GM18499 (cell line): ENCODE data around the gene RIOK2.
"Not testable (repeated sequence)": the region's sequence is repeated elsewhere in the genome, so short reads cannot be mapped to it uniquely, and the experiment has no call there.

Experiments
- ATAC-seq: cut with Tn5 transposase; IDR thresholded peaks from one replicate; pipeline ENCODE4 v1.9.1; 2021; ENCODE audit warnings: moderate number of reproducible peaks; ENCODE audit not compliant: insufficient read depth, unreplicated experiment

The RIOK2 gene

GRCh38 chr5:97171703-97172102 is 11.3 kb downstream of the RIOK2 start:
- ATAC-seq: no peak

DNA sequence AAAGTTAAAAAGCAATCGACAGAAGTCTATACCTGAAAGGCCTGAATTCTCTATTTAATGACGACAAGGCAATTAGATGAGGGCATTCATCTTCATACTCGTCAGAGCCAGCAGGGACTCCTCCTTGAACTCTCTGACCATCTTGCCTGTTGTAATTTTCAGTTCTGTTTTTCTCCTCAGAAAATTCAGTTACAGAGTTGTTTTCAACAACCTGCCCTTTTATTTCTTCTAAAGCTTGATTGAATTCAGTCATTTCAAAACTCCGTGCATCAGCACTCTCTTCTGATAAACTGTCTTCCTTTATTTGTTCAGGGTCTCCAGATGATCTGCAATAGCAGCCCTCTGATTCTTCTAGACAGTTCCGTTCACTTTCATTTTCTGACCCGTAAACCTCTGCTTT is 15.6 kb downstream of the RIOK2 start:
- ATAC-seq: peak; percentile 58

DNA sequence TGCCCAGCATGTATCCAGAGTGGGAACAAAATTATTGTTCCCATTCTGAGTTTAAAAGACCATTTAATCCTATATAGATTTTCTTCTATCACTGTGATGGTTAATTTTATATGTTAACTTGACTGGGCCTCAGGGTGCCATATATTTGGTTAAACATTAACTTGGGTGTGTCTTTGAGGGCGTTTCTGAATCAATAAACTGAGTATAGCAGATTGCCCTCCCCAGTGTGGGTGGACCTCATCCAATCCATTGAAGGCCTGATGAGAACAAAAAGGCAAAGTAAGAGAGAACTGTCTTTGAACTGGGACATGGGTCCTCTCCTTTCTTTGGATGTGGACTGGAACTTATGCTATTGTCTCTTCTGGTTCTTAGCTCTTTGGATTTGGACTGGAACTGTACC is 17.3 kb downstream of the RIOK2 start:
- ATAC-seq: no peak

DNA sequence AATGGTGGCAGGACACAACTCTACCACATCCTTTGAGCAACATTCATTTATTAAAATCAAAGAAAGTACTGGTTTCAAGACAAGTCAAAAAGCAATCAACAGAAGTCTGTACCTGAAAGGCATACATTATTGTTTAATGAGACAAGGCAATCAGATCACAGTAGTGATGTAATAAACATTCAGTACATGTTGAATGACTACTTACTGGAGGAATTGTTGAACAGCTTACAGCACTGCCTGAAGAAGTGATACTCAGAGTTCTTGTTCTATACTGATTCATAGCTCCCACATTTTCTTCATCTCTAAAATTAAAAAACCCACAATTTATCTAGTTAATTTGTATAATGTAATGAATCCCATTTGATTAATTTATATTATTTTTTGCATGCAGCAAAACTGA is 18.2 kb downstream of the RIOK2 start:
- ATAC-seq: no peak

- ATAC-seq: no peak
Measured at GRCh38 chr5:97163790-97164285, 19.2 kb downstream of the RIOK2 start.

DNA sequence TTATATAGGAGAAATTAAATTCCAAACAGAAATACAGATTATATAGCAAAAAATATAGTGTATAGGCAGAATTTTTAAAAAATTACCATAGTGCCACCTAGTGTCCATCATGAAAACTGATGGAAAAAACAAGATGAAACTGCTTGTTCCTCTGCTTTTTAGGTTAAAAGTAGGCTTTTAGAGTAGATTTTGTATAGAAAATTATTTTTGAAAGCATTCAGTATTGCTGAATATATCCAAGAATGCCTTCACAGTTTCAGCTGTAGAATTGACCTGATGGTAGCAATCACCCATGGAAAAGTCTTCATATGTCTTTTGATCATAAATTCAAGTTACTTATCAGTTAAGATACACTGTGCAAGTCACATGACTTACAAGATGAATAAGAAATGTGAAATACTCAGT is 19.7 kb downstream of the RIOK2 start:
- no peak for ATAC-seq

- no peak for ATAC-seq
Measured at GRCh38 chr5:97162045-97162444, 21.0 kb downstream of the RIOK2 start.

DNA sequence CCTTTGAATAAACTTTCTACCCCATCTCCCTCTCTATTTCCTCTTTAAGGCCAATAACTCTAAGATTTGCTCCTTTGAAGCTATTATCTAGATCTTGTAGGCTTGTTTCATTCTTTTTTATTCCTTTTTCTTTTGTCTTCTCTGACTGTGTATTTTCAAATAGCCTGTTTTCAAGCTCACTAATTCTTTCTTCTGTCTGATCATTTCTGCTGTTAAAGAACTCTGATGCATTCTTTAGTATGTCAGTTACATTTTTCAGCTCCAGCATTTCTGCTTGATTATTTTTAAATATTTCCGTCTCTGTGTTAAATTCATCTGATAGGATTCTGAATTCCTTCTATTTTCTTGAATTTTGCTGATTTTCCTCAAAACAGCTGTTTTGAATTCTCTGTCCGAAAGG is 25.4 kb downstream of the RIOK2 start:
- ATAC-seq: no peak

GRCh38 chr5:97151370-97151769 is 31.7 kb downstream of the RIOK2 start:
- ATAC-seq: no peak

DNA sequence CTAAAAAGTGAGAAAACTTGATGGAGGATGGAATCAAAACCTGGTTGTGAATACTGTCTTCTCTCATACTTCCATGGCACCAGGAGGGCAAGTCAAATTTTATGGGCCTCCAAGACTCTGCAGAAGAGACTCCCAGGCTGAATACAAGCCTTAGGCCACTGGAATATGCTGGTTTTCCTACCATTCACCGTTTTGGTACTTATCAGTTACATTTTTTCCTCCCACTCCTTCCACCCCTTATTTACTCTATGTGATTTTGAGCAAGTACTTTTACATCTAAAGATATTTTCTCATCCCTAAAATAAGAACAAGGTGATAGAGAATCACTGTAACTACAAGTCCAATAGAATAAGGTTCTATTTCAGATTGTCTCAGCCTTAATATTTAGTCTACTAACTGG is 32.6 kb downstream of the RIOK2 start:
- ATAC-seq: no peak

- no peak for ATAC-seq
Measured at GRCh38 chr5:97149709-97150108, 33.3 kb downstream of the RIOK2 start.

DNA sequence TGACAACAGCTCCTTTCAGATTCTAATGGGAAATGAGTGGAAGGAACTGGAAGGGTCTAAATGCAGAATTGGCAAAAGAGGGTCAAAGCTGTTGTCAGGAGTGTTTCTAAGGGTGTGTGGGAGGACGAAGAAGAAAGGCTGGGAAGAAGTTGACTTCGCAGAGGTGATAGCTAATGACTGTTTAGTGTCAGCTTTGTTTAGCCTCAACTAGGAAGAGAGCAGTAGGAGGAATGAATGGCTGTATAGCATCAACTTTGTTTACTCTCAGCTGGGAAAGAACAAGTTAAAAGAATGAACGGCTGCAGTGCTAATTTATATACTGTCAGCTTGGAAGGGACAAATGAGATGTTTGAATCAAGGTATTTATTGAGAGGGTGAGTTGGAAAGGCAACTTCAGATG is 34.8 kb downstream of the RIOK2 start:
- ATAC-seq: no peak

DNA sequence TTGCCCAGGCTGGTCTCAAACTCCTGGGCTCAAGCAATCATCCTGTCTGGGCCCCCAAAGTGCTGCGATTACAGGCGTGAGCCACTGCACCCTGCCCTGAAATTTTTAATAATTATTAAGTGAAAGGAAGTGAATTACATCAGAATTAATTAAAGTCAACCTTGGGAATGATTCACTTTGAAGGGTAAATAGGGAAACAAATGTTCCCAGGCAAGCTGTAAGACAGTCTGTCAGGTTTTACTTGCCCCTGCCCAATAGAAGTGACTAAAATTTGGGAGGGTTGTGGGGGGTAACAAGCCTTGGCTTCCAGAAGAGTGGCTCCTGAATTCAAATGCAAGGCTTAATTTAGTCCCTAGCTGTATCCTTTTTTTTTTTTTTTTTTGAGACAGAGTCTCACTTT is 39.3 kb downstream of the RIOK2 start:
- ATAC-seq: no peak

- ATAC-seq: no peak
Measured at GRCh38 chr5:97142521-97143254, 40.4 kb downstream of the RIOK2 start, which contains the start of gene LIX1. Gene LIX1 (minus strand): TSS chr5:97142611. CDS start chr5:97142576, 35 bp downstream.

DNA sequence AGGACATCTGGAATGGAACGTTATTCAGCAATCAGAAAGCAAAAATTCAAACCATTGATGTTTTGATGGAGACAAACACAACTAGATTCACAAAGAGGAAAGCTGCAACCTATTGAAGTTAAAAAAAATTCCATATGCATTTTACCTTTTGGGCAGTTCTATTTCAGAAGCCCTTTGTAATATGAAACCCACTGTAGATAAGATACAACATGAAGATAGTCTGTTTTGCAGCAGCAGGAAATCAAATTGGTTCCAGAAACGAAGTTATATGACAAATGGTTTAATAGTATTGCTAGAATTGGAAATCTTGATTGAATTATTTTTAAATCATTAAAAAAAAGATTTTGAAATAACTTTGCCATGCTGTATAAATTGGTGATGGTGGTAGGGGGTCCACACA is 41.5 kb downstream of the RIOK2 start:
- no peak for ATAC-seq

DNA sequence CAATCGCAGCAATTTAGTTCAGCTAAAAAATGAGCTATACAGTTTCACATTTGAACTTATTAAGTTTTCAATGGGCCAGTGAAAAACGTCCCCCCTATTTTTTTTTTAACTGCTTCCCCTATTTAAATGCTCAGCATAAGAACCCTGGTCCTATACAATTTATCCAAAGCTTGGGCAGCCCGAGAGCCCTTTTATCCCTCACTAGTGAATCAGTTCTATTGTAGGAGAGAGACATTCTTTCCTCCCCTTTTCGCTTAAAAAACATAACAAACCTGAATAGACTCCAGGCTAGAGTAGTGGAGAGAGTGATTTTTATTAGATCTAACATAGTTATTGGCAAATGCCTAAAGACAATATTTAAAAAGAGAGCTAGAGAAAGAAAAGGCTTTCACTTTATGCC is 42.0 kb downstream of the RIOK2 start:
- ATAC-seq: no peak

GRCh38 chr5:97140250-97140649 is 42.8 kb downstream of the RIOK2 start:
- ATAC-seq: not testable (repeated sequence)

DNA sequence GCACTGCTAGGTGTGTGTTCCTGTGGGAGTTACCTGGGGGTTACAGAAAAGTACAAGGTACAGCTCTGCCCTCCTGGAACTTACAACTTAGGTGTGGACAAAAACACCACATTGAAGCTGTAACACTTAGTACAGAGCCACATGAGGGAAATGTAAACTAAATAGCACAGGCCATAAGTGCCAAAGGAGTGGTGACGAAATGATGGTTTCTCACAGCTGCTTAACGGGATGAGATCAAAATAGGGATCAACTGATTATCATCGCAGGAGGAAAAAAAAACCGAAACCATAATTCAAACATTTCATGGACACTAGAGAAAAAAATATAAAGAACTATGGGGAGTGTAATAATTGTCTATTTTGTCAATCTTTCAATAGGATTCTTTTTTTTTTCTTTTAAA is 46.6 kb downstream of the RIOK2 start:
- ATAC-seq: no peak

DNA sequence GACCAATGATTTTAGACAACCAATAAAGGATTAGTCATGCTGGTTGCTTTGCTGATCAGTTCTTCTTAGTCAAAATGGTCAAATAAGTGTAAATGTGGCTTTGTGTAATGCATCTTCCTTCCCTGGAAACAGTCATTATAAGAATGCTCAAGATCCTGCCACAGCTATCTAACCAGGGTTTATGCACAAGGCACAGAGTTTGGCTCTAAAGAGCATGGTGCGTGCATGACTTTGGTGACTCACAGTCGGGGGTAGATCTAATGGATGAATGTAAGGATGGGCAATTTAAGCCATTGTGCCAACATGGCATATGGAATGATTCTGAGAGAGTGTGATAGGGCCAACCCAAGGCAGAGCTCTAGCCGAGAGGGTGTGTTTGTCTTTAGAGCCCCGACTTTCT is 47.2 kb downstream of the RIOK2 start:
- ATAC-seq: no peak

DNA sequence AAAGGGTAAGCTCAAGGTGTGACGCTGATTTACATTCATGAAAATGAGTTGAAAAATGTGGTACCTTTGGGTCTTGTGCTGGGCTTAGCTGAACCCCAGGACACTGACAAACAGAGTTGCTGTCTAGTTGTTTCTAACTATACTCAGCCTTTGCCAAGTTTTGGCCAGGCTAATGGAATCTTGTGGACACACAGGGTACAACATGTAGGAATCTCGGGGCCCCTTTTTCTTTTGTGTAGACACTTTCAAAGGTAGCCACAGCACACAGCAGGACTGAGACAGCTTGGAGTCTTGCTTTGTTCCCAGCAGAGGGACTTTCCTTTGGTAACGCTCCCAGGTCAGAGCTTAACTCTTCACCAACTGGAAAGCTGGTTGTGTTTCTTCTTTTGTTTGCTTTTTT is 48.4 kb downstream of the RIOK2 start:
- ATAC-seq: no peak

- no peak for ATAC-seq
Measured at GRCh38 chr5:97133101-97133500, 49.9 kb downstream of the RIOK2 start.

DNA sequence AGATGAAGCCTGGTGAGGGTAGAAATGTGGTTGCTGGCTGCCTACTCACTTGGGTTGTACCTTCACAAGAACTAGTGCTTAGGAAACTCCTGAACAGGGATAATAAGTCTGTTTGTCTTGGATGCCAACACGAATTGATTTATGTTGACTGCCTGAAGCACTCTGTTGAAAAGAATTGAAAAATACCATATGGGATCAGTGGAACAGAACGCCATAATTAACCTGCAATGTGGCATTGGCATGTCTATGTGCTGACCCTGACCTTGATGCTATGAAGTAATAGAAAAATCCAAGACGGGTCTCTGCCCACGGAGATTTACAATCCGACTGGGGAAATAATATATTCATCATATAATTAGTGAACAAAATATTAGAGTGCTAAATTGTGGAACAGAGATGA is 51.1 kb downstream of the RIOK2 start:
- no peak for ATAC-seq
